Measurements from ENCODE around the gene NRK.

NRK gene

DNA sequence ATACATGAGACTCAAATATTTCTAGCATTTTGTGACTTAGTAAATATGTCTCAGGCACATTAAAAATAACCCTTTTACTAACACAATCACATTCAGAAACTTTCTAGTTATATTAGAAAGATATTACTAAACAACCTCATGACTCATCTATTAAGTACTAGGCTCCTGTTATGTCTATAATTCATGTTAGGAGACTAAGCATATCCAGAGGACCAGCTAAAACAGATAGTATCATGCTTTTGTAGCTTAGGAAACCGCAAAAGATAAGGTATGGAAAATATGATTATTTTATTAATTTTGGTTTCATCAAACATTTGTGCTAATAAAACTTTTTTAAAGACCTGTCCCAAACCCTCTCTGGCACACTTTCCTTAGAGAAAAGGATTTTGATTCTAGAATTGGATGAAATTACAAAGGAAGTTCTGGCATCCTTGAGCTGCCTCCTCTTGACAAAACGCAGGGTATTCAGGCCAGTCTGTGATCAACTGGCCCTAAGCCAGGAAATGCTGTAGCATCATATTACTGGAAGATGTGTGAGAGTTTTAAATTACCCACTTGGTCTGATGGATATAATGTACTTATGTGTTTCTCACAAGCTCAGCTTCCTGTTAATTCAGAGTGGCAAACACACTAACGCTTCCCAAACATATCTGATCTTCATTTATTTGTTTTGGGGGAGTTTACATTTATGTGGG lies 60.4 kb downstream of the NRK start:
- H3K4me3 ChIP-seq (ENCODE audit: low read depth, low read length): no peak overlapping the region
- peak; percentile 65 for DNase-seq (ENCODE audit: low read depth)
- TF ChIP-seq, protein P1, sequence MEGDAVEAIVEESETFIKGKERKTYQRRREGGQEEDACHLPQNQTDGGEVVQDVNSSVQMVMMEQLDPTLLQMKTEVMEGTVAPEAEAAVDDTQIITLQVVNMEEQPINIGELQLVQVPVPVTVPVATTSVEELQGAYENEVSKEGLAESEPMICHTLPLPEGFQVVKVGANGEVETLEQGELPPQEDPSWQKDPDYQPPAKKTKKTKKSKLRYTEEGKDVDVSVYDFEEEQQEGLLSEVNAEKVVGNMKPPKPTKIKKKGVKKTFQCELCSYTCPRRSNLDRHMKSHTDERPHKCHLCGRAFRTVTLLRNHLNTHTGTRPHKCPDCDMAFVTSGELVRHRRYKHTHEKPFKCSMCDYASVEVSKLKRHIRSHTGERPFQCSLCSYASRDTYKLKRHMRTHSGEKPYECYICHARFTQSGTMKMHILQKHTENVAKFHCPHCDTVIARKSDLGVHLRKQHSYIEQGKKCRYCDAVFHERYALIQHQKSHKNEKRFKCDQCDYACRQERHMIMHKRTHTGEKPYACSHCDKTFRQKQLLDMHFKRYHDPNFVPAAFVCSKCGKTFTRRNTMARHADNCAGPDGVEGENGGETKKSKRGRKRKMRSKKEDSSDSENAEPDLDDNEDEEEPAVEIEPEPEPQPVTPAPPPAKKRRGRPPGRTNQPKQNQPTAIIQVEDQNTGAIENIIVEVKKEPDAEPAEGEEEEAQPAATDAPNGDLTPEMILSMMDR (conservative IDR thresholded peaks at IDR 0.05; ENCODE audit: low read depth, low read length): no peak

DNA sequence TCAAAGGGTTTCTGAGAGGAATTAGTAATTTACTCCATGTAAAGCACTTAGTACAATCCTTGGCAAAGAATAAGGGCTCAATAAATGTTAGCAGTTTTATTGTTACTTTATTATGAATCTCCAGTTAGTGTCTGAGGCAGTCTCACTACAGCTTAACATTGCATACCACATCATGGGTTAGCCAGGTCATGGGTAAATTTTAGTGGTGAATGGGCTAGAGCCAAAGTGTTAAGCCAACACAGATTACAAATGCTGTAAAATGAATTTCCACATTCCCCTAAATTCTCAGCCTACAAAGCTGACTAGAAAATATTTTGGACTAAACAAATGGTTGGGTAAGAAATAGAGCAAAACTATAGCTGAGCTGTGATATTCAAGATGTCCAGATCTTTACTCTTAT lies 72.4 kb downstream of the NRK start:
- peak; percentile 24 for DNase-seq (ENCODE audit: low read depth)
- H3K4me3 ChIP-seq (ENCODE audit: low read depth, low read length): no peak overlapping the region
- TF ChIP-seq, protein P1 (conservative IDR thresholded peaks at IDR 0.05; ENCODE audit: low read depth, low read length): no peak

DNA sequence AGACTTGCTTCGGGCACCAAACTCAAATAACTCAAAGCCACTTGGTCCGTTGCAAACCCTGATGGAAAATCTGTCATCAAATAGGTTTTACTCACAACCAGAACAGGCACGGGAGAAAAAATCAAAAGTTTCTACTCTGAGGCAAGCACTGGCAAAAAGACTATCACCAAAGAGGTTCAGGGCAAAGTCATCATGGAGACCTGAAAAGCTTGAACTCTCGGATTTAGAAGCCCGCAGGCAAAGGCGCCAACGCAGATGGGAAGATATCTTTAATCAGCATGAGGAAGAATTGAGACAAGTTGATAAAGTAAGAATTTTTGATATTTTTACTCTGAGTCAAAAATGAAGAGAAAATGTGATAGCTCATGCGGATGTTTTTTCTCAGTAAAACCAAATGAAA lies 87.2 kb downstream of the NRK start:
- no peak overlapping the region for H3K4me3 ChIP-seq (ENCODE audit: low read depth, low read length)
- no peak for DNase-seq (ENCODE audit: low read depth)
- TF ChIP-seq, protein P1 (conservative IDR thresholded peaks at IDR 0.05; ENCODE audit: low read depth, low read length): no peak

DNA sequence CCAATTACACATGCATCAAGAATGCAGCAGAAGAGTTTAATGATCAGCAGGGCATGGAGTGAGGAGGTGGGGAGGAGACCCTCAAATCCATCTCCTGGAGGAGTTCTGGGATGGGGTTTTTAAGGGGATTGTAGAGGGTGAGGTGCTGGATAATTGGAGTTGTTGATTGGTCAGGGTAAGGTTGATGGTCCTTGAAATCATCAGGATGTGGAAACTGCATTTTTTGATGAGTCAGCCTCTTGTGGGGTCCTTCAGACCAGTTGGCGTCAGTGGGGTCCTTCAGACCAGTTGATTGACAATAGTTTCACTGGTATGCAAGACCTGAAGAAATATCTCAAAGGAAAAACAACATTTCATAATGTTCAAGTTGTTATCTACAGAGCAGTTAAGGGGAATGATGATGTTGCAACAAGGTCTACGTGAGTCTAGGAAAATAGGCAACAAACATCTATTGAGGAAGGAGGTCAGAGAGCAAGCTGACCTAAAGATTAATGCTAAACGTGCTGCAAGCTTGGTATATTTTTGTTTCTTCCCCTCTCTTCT lies 88.3 kb downstream of the NRK start:
- TF ChIP-seq, protein P1 (conservative IDR thresholded peaks at IDR 0.05; ENCODE audit: low read depth, low read length): no peak
- H3K4me3 ChIP-seq (ENCODE audit: low read depth, low read length): no peak overlapping the region
- DNase-seq (ENCODE audit: low read depth): peak; percentile 47

DNA sequence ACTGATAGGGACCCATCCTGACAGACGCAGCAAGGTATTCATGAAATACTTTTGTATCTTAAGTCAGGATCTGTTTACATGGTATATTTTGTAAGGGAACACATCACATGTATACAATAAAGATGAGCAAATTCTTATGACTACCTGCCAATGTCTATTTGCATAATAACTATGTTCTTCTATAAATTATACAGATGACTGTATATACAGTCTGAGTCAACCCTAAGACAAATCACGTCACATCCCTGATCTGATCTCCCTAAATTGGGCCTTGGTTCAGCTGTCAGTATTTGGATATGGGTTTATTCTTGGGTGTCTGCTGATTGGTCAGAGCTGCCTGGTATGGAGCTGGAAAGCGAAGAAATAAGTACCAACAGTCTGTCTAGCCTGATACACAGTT lies 122.9 kb downstream of the NRK start:
- TF ChIP-seq, protein P1 (conservative IDR thresholded peaks at IDR 0.05; ENCODE audit: low read depth, low read length): no peak
- DNase-seq (ENCODE audit: low read depth): no peak
- no peak overlapping the region for H3K4me3 ChIP-seq (ENCODE audit: low read depth, low read length)

DNA sequence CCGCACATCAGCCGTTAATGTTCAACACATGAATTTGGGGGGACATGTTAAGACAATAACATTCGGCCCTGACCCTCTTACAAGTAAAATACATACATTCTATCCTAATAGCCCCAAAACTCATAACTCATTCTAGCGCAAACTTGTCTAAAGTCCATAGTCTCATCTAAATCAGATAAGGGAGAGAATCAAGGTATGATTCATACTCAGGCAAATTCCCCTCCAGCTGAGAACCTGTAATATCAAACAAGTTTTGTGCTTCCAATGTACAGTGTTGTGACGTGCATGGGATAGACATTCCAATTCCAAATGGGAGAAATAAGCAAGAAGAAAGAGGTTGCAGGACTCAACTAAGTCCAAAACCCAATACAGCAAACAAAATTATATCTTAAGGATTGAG lies 147.1 kb downstream of the NRK start:
- no peak overlapping the region for H3K4me3 ChIP-seq (ENCODE audit: low read depth, low read length)
- no peak for DNase-seq (ENCODE audit: low read depth)
- TF ChIP-seq, protein P1 (conservative IDR thresholded peaks at IDR 0.05; ENCODE audit: low read depth, low read length): no peak
